Ishikawa (cell line): ENCODE measurements around the gene C1orf210.

Source experiments
- CEBPB ChIP-seq: IDR thresholded peaks from 2 replicates; pipeline ENCODE4 v1.6.1; 2012
- CREB1 ChIP-seq: IDR thresholded peaks from 2 replicates; pipeline ENCODE4 v1.6.1; 2012; ENCODE audit warnings: low read depth
- EGR1 ChIP-seq: IDR thresholded peaks from 2 replicates; pipeline ENCODE4 v1.6.1; 2012
- EP300 ChIP-seq: IDR thresholded peaks from 2 replicates; pipeline ENCODE4 v1.6.1; 2012; ENCODE audit warnings: borderline replicate concordance
- FOXM1 ChIP-seq: IDR thresholded peaks from 2 replicates; pipeline ENCODE4 v1.6.1; 2012; ENCODE audit warnings: low read depth, borderline replicate concordance
- MAX ChIP-seq: IDR thresholded peaks from 2 replicates; pipeline ENCODE4 v1.6.1; 2012
- NFIC ChIP-seq: IDR thresholded peaks from 2 replicates; pipeline ENCODE4 v1.6.1; 2012
- RAD21 ChIP-seq: IDR thresholded peaks from 2 replicates; pipeline ENCODE4 v1.6.1; 2012; ENCODE audit warnings: low read depth
- REST ChIP-seq: IDR thresholded peaks from 2 replicates; pipeline ENCODE4 v1.6.1; 2012; ENCODE audit warnings: low read depth, mild to moderate bottlenecking
- TAF1 ChIP-seq: IDR thresholded peaks from 2 replicates; pipeline ENCODE4 v1.6.1; 2012; ENCODE audit warnings: low read depth, mild to moderate bottlenecking
- TCF12 ChIP-seq: IDR thresholded peaks from 2 replicates; pipeline ENCODE4 v1.6.1; 2012; ENCODE audit warnings: low read depth
- TEAD4 ChIP-seq: IDR thresholded peaks from 2 replicates; pipeline ENCODE4 v1.6.1; 2012
- USF1 ChIP-seq: IDR thresholded peaks from 2 replicates; pipeline ENCODE4 v1.6.1; 2012
- YY1 ChIP-seq: IDR thresholded peaks from 2 replicates; pipeline ENCODE4 v1.6.1; 2012; ENCODE audit warnings: low read depth
- ZBTB7A ChIP-seq: IDR thresholded peaks from 2 replicates; pipeline ENCODE4 v1.6.1; 2012; ENCODE audit warnings: low read depth

The C1orf210 gene

GRCh38 chr1:43302201-43302600 is 16.8 kb upstream of the C1orf210 start:
- no peak for TF ChIP-seq YY1
- TF ChIP-seq CEBPB: no peak
- no peak for TF ChIP-seq TEAD4
- TF ChIP-seq EP300: no peak
- no peak for TF ChIP-seq TCF12
- TF ChIP-seq USF1: no peak
- TF ChIP-seq MAX: no peak
- TF ChIP-seq EGR1: no peak
- no peak for TF ChIP-seq ZBTB7A
- TF ChIP-seq NFIC: no peak
- no peak for TF ChIP-seq FOXM1
- no peak for TF ChIP-seq REST
- no peak for TF ChIP-seq RAD21
- no peak for TF ChIP-seq CREB1
- TF ChIP-seq TAF1: no peak

- TF ChIP-seq MAX: no peak
Measured at GRCh38 chr1:43300378-43301094, 15.2 kb upstream of the C1orf210 start, which contains the start of gene TIE1. TSS of gene TIE1 (plus strand) at chr1:43300982. CDS start at chr1:43301072, 90 bp downstream.

GRCh38 chr1:43299101-43299500 is 13.7 kb upstream of the C1orf210 start:
- no peak for TF ChIP-seq ZBTB7A
- no peak for TF ChIP-seq TAF1
- no peak for TF ChIP-seq NFIC
- TF ChIP-seq MAX: no peak
- no peak for TF ChIP-seq EGR1
- TF ChIP-seq TCF12: no peak
- no peak for TF ChIP-seq TEAD4
- no peak for TF ChIP-seq RAD21
- no peak for TF ChIP-seq EP300
- no peak for TF ChIP-seq CEBPB
- no peak for TF ChIP-seq REST
- TF ChIP-seq USF1: no peak

- TF ChIP-seq REST (no peak), TAF1 (no peak), YY1 (no peak), CEBPB (no peak), TCF12 (no peak), RAD21 (no peak), TEAD4 (no peak), CREB1 (no peak), EGR1 (no peak), USF1 (no peak), FOXM1 (no peak), ZBTB7A (no peak), EP300 (no peak)
Measured at GRCh38 chr1:43298055-43298454, 12.7 kb upstream of the C1orf210 start.
